Dedifferentiated amniotic fluid mesenchymal stem cell (primary cell): Measurements from ENCODE around the gene SCRT2.
"Not testable (repeated sequence)": the region's sequence is repeated elsewhere in the genome, so short reads cannot be mapped to it uniquely, and the experiment has no call there.

Experiments used
- DNase-seq: peaks from one replicate; pipeline ENCODE4 v3.0.0-alpha.2; 2016; ENCODE audit errors: extremely low spot score

SCRT2 gene

GRCh38 chr20:653110-653589, 22.5 kb downstream of the SCRT2 start, which contains the start of gene SRXN1:
TSS of gene SRXN1 (minus strand) at chr20:653200. CDS start at chr20:653185, 15 bp downstream.
- DNase-seq: peak; percentile 88

- DNase-seq: no peak
These were observed 22.9 kb downstream of the SCRT2 start for GRCh38 chr20:652615-653109.

GRCh38 chr20:651713-652614, 23.6 kb downstream of the SCRT2 start:
- DNase-seq: no peak

- DNase-seq: no peak
These were observed 24.6 kb downstream of the SCRT2 start for GRCh38 chr20:650954-651353.

- no peak for DNase-seq
These were observed 25.3 kb downstream of the SCRT2 start for GRCh38 chr20:650281-650680.

GRCh38 chr20:647479-648019, 28.1 kb downstream of the SCRT2 start:
- no peak for DNase-seq

GRCh38 chr20:646868-647233, 28.8 kb downstream of the SCRT2 start:
- DNase-seq: no peak

- DNase-seq: no peak
These were observed 29.3 kb downstream of the SCRT2 start for GRCh38 chr20:646107-646867.

GRCh38 chr20:645318-646106, 30.1 kb downstream of the SCRT2 start:
- no peak for DNase-seq

- DNase-seq: no peak
These were observed 30.8 kb downstream of the SCRT2 start for GRCh38 chr20:644692-645317.

- no peak for DNase-seq
These were observed 33.0 kb downstream of the SCRT2 start for GRCh38 chr20:642398-643174.

GRCh38 chr20:642013-642397, 33.6 kb downstream of the SCRT2 start:
- not testable (repeated sequence) for DNase-seq

GRCh38 chr20:641516-641875, 34.1 kb downstream of the SCRT2 start:
- DNase-seq: no peak

GRCh38 chr20:640674-641515, 34.7 kb downstream of the SCRT2 start:
- no peak for DNase-seq

- DNase-seq: no peak
These were observed 37.0 kb downstream of the SCRT2 start for GRCh38 chr20:638579-638978.

GRCh38 chr20:637559-637958, 38.0 kb downstream of the SCRT2 start:
- DNase-seq: no peak

- no peak for DNase-seq
These were observed 39.7 kb downstream of the SCRT2 start for GRCh38 chr20:635893-636338.

GRCh38 chr20:635028-635892, 40.3 kb downstream of the SCRT2 start:
- DNase-seq: no peak
